Psoas muscle (tissue), 8 donors: Measurements from ENCODE around the gene OR2A14. TPM values are rescaled to one million over a fixed set of nuclear protein-coding genes. Genes with fewer than 3 reads are reported as not detected.
"Not testable (repeated sequence)": the region's sequence is repeated elsewhere in the genome, so short reads cannot be mapped to it uniquely, and the experiment has no call there.

ENCODE experiments used
- ATAC-seq, 4 donors: fragments of 200-7000 bp; cut with Tn5 transposase; one replicate each; pipeline ENCODE4 v1.9.1; 2020; ENCODE audit warnings: moderate library complexity in 3 of 4, mild to moderate bottlenecking in 2 of 4
- DNase-seq, 2 donors: peaks; one replicate each; pipeline ENCODE4 v3.0.0-alpha.2; 2020
- H3K27ac ChIP-seq: fragments of 200-600 bp; one replicate; pipeline ENCODE4 v1.8.0; 2022
- H3K27me3 ChIP-seq, 3 donors: fragments of 200-600 bp in 1 of 3; one replicate each; pipeline versions ENCODE4 v1.6.1 to v1.8.0; 2013 to 2022; ENCODE audit warnings: low read length in 2 of 3, mild to moderate bottlenecking in 2 of 3, moderate library complexity in 1 of 3; ENCODE audit not compliant: insufficient read depth in 3 of 3
- H3K36me3 ChIP-seq, 2 donors: fragments of 200-600 bp in 1 of 2; one replicate each; pipeline versions ENCODE4 v1.6.1 to v1.8.0; 2013 to 2022; ENCODE audit warnings: low read depth in 1 of 2, mild to moderate bottlenecking in 1 of 2, moderate library complexity in 1 of 2; ENCODE audit not compliant: insufficient read depth in 1 of 2
- H3K4me1 ChIP-seq: fragments of 200-600 bp; one replicate; pipeline ENCODE4 v1.8.0; 2022
- H3K4me3 ChIP-seq: fragments of 200-600 bp; one replicate; pipeline ENCODE4 v1.8.0; 2022; ENCODE audit warnings: mild to moderate bottlenecking
- H3K9me3 ChIP-seq: fragments of 200-600 bp; one replicate; pipeline ENCODE4 v1.8.0; 2022
- CTCF ChIP-seq: fragments of 200-600 bp; IDR thresholded peaks from one replicate; pipeline ENCODE4 v1.8.0; 2022; ENCODE audit warnings: antibody characterized with exemption
- WGBS, 3 donors: extraction: QIAGEN DNeasy Blood & Tissue Kit; methylation state at CpG; one replicate each; pipeline versions ENCODE4 v1.1.6 to v1.1.7; 2013; 5-methylcytosine and 5-hydroxymethylcytosine counted together
- intact Hi-C, 2 donors: fragments of 100-400 bp; cut with DNase I; formaldehyde crosslinking; loops; one replicate each; pipeline versions ENCODE4 v1.11.0 to v1.14.2; 2022
- polyA plus RNA-seq, 3 donors: library from polyadenylated mRNA; stranded (reverse); fragments of 200-250 nt; gene quantifications; one replicate each; pipeline ENCODE4 v1.2.3, GENCODE V29; 2013
- total RNA-seq, 4 donors: library from RNA; stranded (reverse); fragmentation: NEBNext Ultra II Directional in 2 of 4; extraction: Animal tissue kit (Norgen Biotek cat#: 25700) in 2 of 4; gene quantifications; one replicate each; pipeline versions ENCODE4 v1.2.1 to v1.2.4, GENCODE V29; 2021 to 2023
- donor health status: healthy with polysubstance abuse.
- donor health status: DM: no; HTN: no; CAD: no; lungs with moderate emphysema.
- donor health status: Bipolar disorder and iron deficiency.
- donor health status: healthy.
- donor health status: DM: yes; HTN: yes; CAD: no.
- donor health status: DM: no; HTN: no; CAD: no.
- donor health status: DM: no; HTN: no; CAD: no.
- donor health status: DM: yes; HTN: yes; CAD: no.

The OR2A14 gene
- total and polyA plus RNA-seq, 7 donors = not detected

GRCh38 chr7:144142187-144142586 lies 19.2 kb downstream of the OR2A14 start:
- no peaks in the 10 kb centered on the region for H3K4me1 ChIP-seq
- 71 to 80% (median 73%) methylated on average over 3 of the region's 3 CpGs for WGBS, 3 donors
- TF ChIP-seq CTCF = no peak
- H3K4me3 ChIP-seq = no peak overlapping the region
- H3K36me3 ChIP-seq = no peaks in the 10 kb centered on the region
- H3K27me3 ChIP-seq = no peaks in the 10 kb centered on the region
- DNase-seq (no peak), ATAC-seq (no peak)
- no peaks in the 10 kb centered on the region for H3K9me3 ChIP-seq
- intact Hi-C loops = no loop called here
- H3K27ac ChIP-seq = no peak overlapping the region

GRCh38 chr7:144144426-144144825 lies 21.4 kb downstream of the OR2A14 start:
- no peaks in the 10 kb centered on the region for H3K36me3 ChIP-seq
- intact Hi-C loops = no loop called here
- no peak overlapping the region for H3K27ac ChIP-seq
- ATAC-seq (no peak), DNase-seq (no peak)
- no peaks in the 10 kb centered on the region for H3K4me1 ChIP-seq
- peaks cover 8% of the 10 kb centered on the region for H3K9me3 ChIP-seq
- TF ChIP-seq CTCF = no peak
- WGBS, 3 donors = 88 to 93% (median 89%) methylated on average over 3 of the region's 3 CpGs
- H3K4me3 ChIP-seq = no peak overlapping the region
- H3K27me3 ChIP-seq = no peaks in the 10 kb centered on the region

- H3K4me1 ChIP-seq = no peaks in the 10 kb centered on the region
- 58 to 78% (median 77%) methylated on average over 2 of the region's 2 CpGs for whole genome bisulfite sequencing, 3 donors
- ATAC-seq = no peak
- TF ChIP-seq CTCF = no peak
- H3K27me3 ChIP-seq = no peaks in the 10 kb centered on the region
- DNase-seq = no peak
- peaks cover 8% of the 10 kb centered on the region for H3K9me3 ChIP-seq
- no peaks in the 10 kb centered on the region for H3K36me3 ChIP-seq
- H3K4me3 ChIP-seq = no peak overlapping the region
- H3K27ac ChIP-seq = no peak overlapping the region
- intact Hi-C loops = no loop called here
Observed at GRCh38 chr7:144148224-144148827, 25.4 kb downstream of the OR2A14 start.

GRCh38 chr7:144158861-144159260 lies 35.9 kb downstream of the OR2A14 start:
- Histone ChIP-seq H3K4me3 (no peak overlapping the region), H3K27me3 (no peaks in the 10 kb centered on the region), H3K4me1 (no peaks in the 10 kb centered on the region), H3K9me3 (no peaks in the 10 kb centered on the region), H3K27ac (no peak overlapping the region), H3K36me3 (no peaks in the 10 kb centered on the region)
- no peak for ATAC-seq
- WGBS, 3 donors = 46 to 75% (median 63%) methylated on average over 1 of the region's 1 CpG
- no peak for DNase-seq
- no peak for TF ChIP-seq CTCF
- intact Hi-C loops = no loop called here

GRCh38 chr7:144164784-144165183 lies 41.8 kb downstream of the OR2A14 start:
- Histone ChIP-seq H3K36me3 (no peaks in the 10 kb centered on the region), H3K27me3 (no peaks in the 10 kb centered on the region), H3K9me3 (no peaks in the 10 kb centered on the region), H3K4me3 (no peak overlapping the region), H3K27ac (no peak overlapping the region), H3K4me1 (no peaks in the 10 kb centered on the region)
- intact Hi-C loops = no loop called here
- 28 to 42% (median 40%) methylated on average over 2 of the region's 2 CpGs for WGBS, 3 donors
- ATAC-seq (no peak), DNase-seq (no peak)
- TF ChIP-seq CTCF = no peak

- intact Hi-C loops = loop anchor here in 1 of 2 donors (5.0 kb wide), 1 partner anchor 221 kb away; no protein-coding TSS in a partner anchor
- not testable (repeated sequence) for DNase-seq
Observed at GRCh38 chr7:144171594-144172350, 48.8 kb downstream of the OR2A14 start.

More at GRCh38 chr7:144171594-144172350, 48.8 kb downstream of the OR2A14 start:
- WGBS, 3 donors = 77 to 80% (median 78%) methylated on average over 4 of the region's 4 CpGs
- ATAC-seq, H3K27me3 ChIP-seq, H3K27ac ChIP-seq, H3K9me3 ChIP-seq, H3K4me3 ChIP-seq, H3K36me3 ChIP-seq, H3K4me1 ChIP-seq: not testable (repeated sequence)
